ENCODE measurements around the gene ZNF624.
"Not testable (repeated sequence)": the region's sequence is repeated elsewhere in the genome, so short reads cannot be mapped to it uniquely, and the experiment has no call there.

DNA sequence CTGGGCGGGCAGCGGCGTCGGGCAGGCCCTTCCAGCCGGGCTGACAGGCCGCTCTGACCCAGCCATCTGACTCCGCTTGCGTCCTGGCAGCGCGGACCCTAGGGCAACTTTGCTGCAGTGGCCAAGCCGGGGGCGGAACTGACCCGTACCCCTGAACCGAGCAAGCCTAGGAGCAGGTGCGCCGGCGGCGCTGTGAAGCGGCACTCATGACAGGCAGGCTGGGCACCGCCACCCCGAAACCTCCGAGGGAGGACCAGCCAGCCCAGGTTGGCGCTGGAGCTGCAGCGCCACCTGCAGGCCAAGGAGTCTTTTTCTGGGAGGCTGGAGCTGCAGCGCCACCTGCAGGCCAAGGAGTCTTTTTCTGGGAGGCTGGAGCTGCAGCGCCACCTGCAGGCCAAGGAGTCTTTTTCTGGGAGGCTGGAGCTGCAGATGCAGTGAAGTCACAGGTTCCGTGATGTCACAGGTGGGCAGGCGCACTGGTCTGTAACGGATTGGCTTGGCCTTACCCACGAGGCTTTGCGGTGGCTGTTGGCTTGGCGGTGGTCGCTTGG is 36.2 kb upstream of the ZNF624 start, which contains the start of gene CCDC144A:
- TF ChIP-seq, protein P1, sequence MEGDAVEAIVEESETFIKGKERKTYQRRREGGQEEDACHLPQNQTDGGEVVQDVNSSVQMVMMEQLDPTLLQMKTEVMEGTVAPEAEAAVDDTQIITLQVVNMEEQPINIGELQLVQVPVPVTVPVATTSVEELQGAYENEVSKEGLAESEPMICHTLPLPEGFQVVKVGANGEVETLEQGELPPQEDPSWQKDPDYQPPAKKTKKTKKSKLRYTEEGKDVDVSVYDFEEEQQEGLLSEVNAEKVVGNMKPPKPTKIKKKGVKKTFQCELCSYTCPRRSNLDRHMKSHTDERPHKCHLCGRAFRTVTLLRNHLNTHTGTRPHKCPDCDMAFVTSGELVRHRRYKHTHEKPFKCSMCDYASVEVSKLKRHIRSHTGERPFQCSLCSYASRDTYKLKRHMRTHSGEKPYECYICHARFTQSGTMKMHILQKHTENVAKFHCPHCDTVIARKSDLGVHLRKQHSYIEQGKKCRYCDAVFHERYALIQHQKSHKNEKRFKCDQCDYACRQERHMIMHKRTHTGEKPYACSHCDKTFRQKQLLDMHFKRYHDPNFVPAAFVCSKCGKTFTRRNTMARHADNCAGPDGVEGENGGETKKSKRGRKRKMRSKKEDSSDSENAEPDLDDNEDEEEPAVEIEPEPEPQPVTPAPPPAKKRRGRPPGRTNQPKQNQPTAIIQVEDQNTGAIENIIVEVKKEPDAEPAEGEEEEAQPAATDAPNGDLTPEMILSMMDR (IDR thresholded peaks at IDR 0.05; ENCODE audit: low read depth, low read length, poor library complexity, severe bottlenecking) = peak; percentile 89
- not testable (repeated sequence) for TF ChIP-seq EZH2phosphoT487 (IDR thresholded peaks at IDR 0.05; ENCODE audit: borderline replicate concordance, low read length)

Measured in DOHH2 (cell line).